NCI-H345 treated with DMSO at 0.1 percent for 48 hours (cell line): Measurements from ENCODE around the gene FAM47C.
"Not testable (repeated sequence)": the region's sequence is repeated elsewhere in the genome, so short reads cannot be mapped to it uniquely, and the experiment has no call there.

ENCODE experiments used
- DNase-seq: peaks from one replicate; lab custom pipeline; 2025; ENCODE audit not compliant: unreplicated experiment; lab: John Stamatoyannopoulos, UW

FAM47C gene

GRCh38 chrX:37008182-37008581 lies at the start of gene FAM47C:
Gene FAM47C, plus strand, starts transcription at chrX:37008366. Its CDS starts 45 bp downstream, at chrX:37008411.
- DNase-seq = not testable (repeated sequence)

DNA sequence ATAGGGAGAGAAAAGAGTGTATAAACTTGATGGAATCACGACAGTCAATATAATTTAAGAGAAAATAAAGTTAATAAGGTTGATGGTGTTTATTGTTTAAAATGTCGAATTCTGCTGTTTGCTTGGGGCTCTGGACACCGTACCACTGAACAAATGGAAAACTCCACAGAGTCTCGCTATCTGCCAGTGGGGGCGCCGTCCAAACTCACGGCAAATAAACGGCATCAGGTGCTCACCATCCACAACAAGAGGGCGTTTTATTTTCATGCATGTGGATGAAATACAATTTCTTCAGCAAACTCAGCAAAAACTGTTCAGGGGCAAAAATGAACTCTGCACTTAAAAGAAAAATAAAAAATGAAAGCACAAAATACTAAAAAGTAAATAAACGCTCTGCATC lies 46.6 kb upstream of the FAM47C start:
- DNase-seq = no peak

DNA sequence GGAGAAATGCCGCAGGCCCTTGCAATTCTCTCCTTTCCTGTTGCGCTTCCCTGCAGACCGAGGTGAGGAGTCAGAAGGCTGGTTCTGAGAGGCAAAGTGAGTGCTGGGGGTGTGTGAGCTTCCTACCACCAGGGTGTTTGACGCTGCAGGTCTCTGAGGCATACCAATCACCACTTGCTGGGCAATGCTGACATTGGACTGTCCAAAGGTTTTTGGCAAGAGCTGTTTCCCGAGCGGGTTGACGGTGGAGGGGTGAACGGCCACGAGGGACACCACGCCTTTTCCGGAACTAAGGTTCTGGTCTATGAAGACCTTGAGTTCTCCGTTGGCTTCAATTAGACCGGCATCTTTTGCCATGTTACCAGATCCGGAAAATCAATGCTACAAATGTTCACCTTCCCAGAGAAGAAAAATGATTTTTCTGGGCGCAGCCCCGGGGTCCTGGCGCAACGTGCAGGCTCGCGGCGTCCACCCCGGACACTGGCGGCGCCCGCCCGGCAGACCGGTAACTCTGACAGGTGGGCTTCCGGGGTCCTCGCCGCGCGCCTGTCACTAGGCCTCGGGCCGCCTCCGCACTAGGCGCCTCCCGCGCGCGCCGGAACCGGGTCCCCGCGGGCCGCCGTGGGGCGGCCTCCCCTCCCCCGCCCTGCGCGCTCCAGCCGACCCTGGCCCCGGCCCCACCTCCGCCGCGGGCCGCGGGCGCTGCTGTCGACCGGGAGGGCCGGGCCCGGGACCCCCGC lies 44.9 kb upstream of the FAM47C start:
- DNase-seq = no peak

DNA sequence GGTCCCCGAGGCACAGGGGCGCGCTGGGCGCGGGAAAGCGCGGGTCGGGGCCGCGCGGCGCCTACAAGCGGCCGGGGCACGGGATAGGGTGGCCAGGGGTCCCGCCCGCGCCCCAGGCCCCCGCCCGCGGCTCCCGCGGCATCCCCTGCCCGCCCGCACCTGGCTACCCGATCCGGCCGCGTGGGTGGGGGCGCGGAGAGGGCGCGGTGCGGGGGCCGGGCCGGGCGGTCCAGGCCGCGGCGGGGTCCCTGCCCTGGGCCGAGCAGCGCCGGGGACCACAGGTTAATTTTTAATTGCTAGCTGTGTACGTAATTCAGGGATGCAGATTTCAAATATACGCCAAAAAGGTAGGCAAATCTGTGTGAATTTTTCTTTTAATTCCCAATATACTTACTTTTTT lies 44.3 kb upstream of the FAM47C start:
- DNase-seq = no peak

- no peak for DNase-seq
Measured at GRCh38 chrX:36973575-36973974, 34.6 kb upstream of the FAM47C start.

GRCh38 chrX:36974911-36975310 lies 33.3 kb upstream of the FAM47C start:
- no peak for DNase-seq

- no peak for DNase-seq
Measured at GRCh38 chrX:36978886-36979285, 29.3 kb upstream of the FAM47C start.

GRCh38 chrX:36983831-36984230 lies 24.3 kb upstream of the FAM47C start:
- DNase-seq = no peak

DNA sequence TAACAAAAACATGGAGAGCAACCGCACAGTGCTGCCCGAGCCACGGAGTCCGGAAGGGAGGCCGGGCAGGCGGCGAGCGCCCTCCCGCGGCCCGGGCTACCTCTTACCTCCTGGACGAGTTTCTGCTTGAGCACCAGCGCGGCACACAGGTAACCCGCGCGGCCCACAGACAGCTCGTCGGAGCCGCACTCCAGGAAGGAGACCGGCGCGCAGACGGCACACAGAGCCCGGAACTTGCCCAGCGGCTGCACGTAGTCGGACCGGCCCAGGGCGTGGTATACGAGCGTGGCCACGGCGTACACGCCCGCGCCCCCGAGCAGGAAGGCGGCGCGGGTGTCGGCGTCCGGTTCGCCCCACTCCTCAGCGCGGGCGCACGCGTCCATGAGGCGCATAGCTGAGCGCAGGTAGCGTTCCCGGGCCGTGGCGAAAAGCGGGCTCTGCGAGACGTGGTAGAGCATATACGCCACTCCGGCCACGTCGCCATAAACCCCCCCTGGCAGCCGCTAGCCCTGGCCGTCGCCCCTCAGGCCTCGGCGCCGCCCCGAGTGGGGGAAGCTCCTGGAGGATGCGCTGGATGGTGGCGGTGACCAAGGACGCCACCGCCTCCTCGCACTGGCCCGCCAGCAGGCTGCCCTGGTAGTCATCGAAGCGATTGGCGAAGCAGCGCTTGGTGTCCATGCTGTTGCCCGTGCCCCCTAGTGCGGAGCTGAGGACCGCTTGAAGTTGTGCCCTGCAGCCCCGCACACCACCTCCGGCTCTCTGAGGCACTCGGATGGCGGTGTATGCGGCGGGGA lies 22.6 kb upstream of the FAM47C start:
- DNase-seq = not testable (repeated sequence)

DNA sequence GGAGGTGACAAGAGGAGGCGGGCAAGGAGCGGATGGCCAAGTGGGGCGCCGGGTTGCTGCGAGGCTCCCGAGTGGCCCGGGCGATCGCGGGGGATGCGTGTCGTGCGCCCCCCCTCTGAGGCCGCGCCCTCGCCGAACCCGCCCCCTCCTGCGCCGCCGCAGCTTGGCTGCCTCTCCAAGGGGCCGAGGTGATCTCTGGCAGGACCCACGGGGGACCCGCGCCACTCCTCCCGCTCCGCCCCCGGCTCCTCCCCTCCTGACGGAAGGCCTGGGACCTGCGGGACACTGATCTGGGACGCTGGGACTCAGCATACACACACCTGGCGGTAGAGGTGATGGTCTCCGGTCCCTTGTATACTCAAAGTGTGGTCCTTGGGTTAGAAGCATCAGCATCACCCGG lies 21.9 kb upstream of the FAM47C start:
- no peak for DNase-seq

DNA sequence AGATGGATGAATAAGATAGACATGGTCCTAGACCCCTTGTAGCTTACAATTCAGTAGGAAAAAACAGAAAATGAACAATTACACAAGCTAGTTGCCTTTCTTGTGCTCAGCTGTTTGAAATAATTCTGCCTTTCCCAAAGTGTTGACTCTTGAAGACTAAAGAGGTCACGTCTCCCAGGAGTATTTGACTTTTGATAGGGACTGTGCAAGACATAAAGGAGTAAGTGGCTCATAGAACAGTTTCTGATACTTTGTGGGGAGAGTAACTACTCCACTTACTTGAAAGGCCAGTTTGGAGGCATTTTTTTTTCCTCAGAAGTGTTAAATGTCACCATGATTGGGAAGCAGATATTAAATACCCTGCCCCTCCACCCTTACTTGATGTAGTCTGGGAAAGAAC lies 21.0 kb upstream of the FAM47C start:
- DNase-seq = not testable (repeated sequence)

DNA sequence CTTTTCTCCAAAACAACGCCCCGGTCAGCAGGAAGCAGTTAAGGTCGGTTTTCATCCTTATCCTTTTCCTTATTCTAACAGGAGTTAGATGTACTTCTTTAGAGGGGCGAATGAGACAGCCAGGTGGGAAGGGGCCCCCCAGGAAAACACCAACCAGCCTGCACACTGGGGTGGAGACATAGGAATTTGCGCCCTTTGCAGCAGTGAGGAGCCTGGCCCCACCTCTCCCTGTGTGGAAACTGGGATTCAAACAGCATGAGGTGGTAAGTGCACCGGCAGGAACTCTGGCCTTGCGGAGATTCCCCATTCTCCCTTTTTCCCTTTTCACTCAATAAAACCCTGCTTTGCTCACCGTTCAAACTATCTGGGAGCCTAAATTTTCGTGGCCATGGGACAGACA lies 8.0 kb upstream of the FAM47C start:
- DNase-seq = no peak

- no peak for DNase-seq
Measured at GRCh38 chrX:37010496-37010895, 2.3 kb downstream of the FAM47C start.

GRCh38 chrX:37034260-37034659 lies 26.1 kb downstream of the FAM47C start:
- DNase-seq = not testable (repeated sequence)

DNA sequence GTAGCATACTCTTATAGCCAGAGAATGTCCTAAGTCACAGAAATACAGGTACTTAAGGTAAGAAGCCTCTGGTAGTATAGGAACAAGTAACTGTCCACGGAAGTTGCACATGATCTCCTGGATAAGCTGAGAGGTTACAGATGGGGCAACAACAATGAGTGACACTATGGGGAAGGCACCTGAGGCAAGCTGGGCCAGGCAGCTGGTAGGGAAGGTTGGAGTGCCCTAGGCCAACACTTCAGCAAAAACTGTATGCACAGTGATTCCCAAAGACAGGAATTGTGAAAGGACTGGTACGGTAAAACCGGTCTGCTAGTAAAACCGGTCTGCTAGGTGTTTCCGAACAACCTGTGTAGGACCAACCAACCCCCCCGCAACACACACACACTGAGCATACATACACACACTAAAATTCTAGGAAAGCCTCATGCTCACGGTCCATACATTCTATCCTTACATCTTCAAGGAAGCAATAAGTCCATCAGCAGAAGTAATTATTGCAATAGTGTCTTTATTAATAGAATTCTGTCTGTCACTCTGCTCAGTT lies 28.6 kb downstream of the FAM47C start:
- DNase-seq = not testable (repeated sequence)

- DNase-seq = not testable (repeated sequence)
Measured at GRCh38 chrX:37038814-37039213, 30.6 kb downstream of the FAM47C start.

- not testable (repeated sequence) for DNase-seq
Measured at GRCh38 chrX:37042956-37043885, 35.1 kb downstream of the FAM47C start.

GRCh38 chrX:37047776-37048175 lies 39.6 kb downstream of the FAM47C start:
- DNase-seq = no peak

GRCh38 chrX:37057572-37057971 lies 49.4 kb downstream of the FAM47C start:
- DNase-seq = not testable (repeated sequence)

DNA sequence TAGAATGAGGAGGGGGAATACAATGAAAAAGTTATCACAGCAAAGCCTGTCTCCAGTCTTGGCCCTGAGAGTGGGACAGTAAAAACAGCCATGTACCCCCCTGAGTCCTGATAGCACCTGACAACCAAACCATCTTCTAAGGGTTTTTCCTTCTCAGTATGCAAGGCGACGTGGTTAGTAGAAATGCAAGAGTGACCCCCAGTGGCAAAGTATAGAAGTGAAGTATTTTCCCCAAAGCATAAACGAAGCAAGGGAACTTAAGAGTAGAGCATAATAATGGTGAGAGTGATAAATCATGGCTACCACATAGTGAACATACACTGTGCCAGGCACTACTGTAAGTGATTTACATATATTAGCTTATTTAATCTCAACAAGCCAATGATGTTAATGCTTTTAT lies 52.8 kb downstream of the FAM47C start:
- peak; percentile 1 for DNase-seq
